CD4-positive, alpha-beta T cell (primary cell): ENCODE measurements around the gene CDK14. TPM values are rescaled to one million over a fixed set of nuclear protein-coding genes. Genes with fewer than 3 reads are reported as not detected.

Experiments
- ATAC-seq: fragments of 200-7000 bp; cut with Tn5 transposase; one replicate; pipeline ENCODE4 v1.10.0; 2022; ENCODE audit warnings: mild to moderate bottlenecking; ENCODE audit not compliant: poor library complexity
- CTCF ChIA-PET: fragments of 350-600 bp; sonication (Branson Sonifier 250); formaldehyde crosslinking; loops from one replicate; lab custom pipeline; 2021; ENCODE audit warnings: antibody characterized with exemption, inconsistent platforms; lab: Charles Lee
- POLR2A ChIA-PET: fragments of 350-600 bp; sonication (Branson Sonifier 250); formaldehyde crosslinking; loops from one replicate; lab custom pipeline; 2021; ENCODE audit warnings: antibody characterized with exemption, inconsistent platforms; lab: Charles Lee
- DNase-seq, 14 experiments: peaks; one replicate each; pipeline ENCODE4 v3.0.0-alpha.2; 2013 to 2020; ENCODE audit warnings: mixed read lengths in 2 of 14
- H3K27ac ChIP-seq, 2 donors: one replicate each; pipeline versions ENCODE4 v1.5.1 to v1.7.0; 2013; ENCODE audit warnings: low read length in 2 of 2, low read depth in 1 of 2, mild to moderate bottlenecking in 1 of 2
- H3K27me3 ChIP-seq, 2 experiments: 1 replicate in 1 of 2; 2 replicates in 1 of 2; pipeline versions ENCODE4 v1.6.1 to v1.7.0; 2013; ENCODE audit warnings: low read length in 2 of 2, control low read depth in 1 of 2, mild to moderate bottlenecking in 1 of 2, moderate library complexity in 1 of 2; ENCODE audit not compliant: insufficient read depth in 2 of 2, control insufficient read depth in 1 of 2
- H3K36me3 ChIP-seq: one replicate; pipeline ENCODE4 v1.6.1; 2013; ENCODE audit warnings: low read length, control low read depth; ENCODE audit not compliant: insufficient read depth
- H3K4me1 ChIP-seq: one replicate; pipeline ENCODE4 v1.6.1; 2013; ENCODE audit warnings: low read length, control low read depth; ENCODE audit not compliant: insufficient read depth
- H3K4me3 ChIP-seq: one replicate; pipeline ENCODE4 v1.5.1; 2013; ENCODE audit warnings: mild to moderate bottlenecking, low read length, moderate library complexity
- H3K9me3 ChIP-seq, 2 experiments: 1 replicate in 1 of 2; 2 replicates in 1 of 2; pipeline versions ENCODE4 v1.6.1 to v1.7.0; 2013; ENCODE audit warnings: low read length in 2 of 2, mild to moderate bottlenecking in 2 of 2, control low read depth in 1 of 2, moderate library complexity in 1 of 2; ENCODE audit not compliant: control insufficient read depth in 1 of 2, insufficient read depth in 1 of 2
- H3K27ac Mint-ChIP-seq: one replicate; pipeline ENCODE4 v1.8.0; 2020; ENCODE audit warnings: mixed read lengths
- H3K27me3 Mint-ChIP-seq: one replicate; pipeline ENCODE4 v1.8.0; 2021; ENCODE audit warnings: mixed read lengths
- H3K36me3 Mint-ChIP-seq: one replicate; pipeline ENCODE4 v1.8.0; 2021; ENCODE audit warnings: low read depth, mixed read lengths
- H3K4me1 Mint-ChIP-seq: one replicate; pipeline ENCODE4 v1.8.0; 2021; ENCODE audit warnings: low read depth, mixed read lengths
- H3K4me3 Mint-ChIP-seq: one replicate; pipeline ENCODE4 v1.8.0; 2020; ENCODE audit warnings: mild to moderate bottlenecking, mixed read lengths
- H3K9me3 Mint-ChIP-seq: one replicate; pipeline ENCODE4 v1.8.0; 2020; ENCODE audit warnings: mixed read lengths
- CTCF ChIP-seq: fragments of 200-600 bp; IDR thresholded peaks from one replicate; pipeline ENCODE4 v1.8.0; 2022; ENCODE audit warnings: antibody characterized with exemption, mild to moderate bottlenecking
- intact Hi-C, 2 experiments: fragments of 100-400 bp; cut with DNase I in 1 of 2; cut with micrococcal nuclease in 1 of 2; formaldehyde crosslinking; loops; one replicate each; pipeline versions ENCODE4 v1.15.1 to v1.9.0; 2023 to 2025; cut with DNase I, micrococcal nuclease
- total RNA-seq, 174 experiments: library from RNA in 2 of 174; stranded (reverse) in 2 of 174; gene quantifications; one replicate each; pipeline ENCODE4 v1.2.3 and lab custom pipeline; 2021 to 2026

CDK14 gene
- total RNA-seq, 2 experiments from 2014 or later = 0.45 to 0.47 TPM

- TF ChIP-seq CTCF = no peak
- intact Hi-C loops = no loop called here
- H3K4me3 Mint-ChIP-seq = no peak overlapping the region
- H3K36me3 Mint-ChIP-seq = no peaks in the 10 kb centered on the region
- no peaks in the 10 kb centered on the region for H3K27me3 Mint-ChIP-seq
- ChIA-PET POLR2A (no interaction called here), CTCF (no interaction called here)
- Histone ChIP-seq H3K4me1 (no peaks in the 10 kb centered on the region), H3K27ac (no peak overlapping the region), H3K9me3 (no peaks in the 10 kb centered on the region), H3K36me3 (no peaks in the 10 kb centered on the region), H3K4me3 (no peak overlapping the region), H3K27me3 (no peaks in the 10 kb centered on the region)
- H3K4me1 Mint-ChIP-seq = no peaks in the 10 kb centered on the region
- no peak for DNase-seq
- H3K27ac Mint-ChIP-seq = no peak overlapping the region
- ATAC-seq = no peak
- no peaks in the 10 kb centered on the region for H3K9me3 Mint-ChIP-seq
Measured at GRCh38 chr7:90693939-90694338, 97.8 kb downstream of the CDK14 start.

- POLR2A ChIA-PET = no interaction called here
- DNase-seq (no peak), ATAC-seq (no peak)
- Histone ChIP-seq H3K27me3 (no peaks in the 10 kb centered on the region), H3K9me3 (no peaks in the 10 kb centered on the region), H3K4me3 (no peak overlapping the region), H3K27ac (no peak overlapping the region), H3K36me3 (no peaks in the 10 kb centered on the region), H3K4me1 (no peaks in the 10 kb centered on the region)
- intact Hi-C loops = no loop called here
- Mint-ChIP-seq H3K4me3 (no peak overlapping the region), H3K27me3 (no peaks in the 10 kb centered on the region), H3K9me3 (no peaks in the 10 kb centered on the region), H3K36me3 (no peaks in the 10 kb centered on the region), H3K4me1 (no peaks in the 10 kb centered on the region), H3K27ac (no peak overlapping the region)
- no peak for TF ChIP-seq CTCF
- CTCF ChIA-PET = no interaction called here
Measured at GRCh38 chr7:90698616-90699015, 102.5 kb downstream of the CDK14 start.

- intact Hi-C loops = no loop called here
- no peak overlapping the region for H3K4me3 ChIP-seq
- ChIA-PET CTCF (no interaction called here), POLR2A (no interaction called here)
- H3K27me3 ChIP-seq = no peaks in the 10 kb centered on the region
- H3K4me1 ChIP-seq = no peaks in the 10 kb centered on the region
- Mint-ChIP-seq H3K27me3 (no peaks in the 10 kb centered on the region), H3K4me1 (no peaks in the 10 kb centered on the region), H3K9me3 (no peaks in the 10 kb centered on the region), H3K27ac (no peak overlapping the region), H3K36me3 (no peaks in the 10 kb centered on the region), H3K4me3 (no peak overlapping the region)
- no peak for ATAC-seq
- no peaks in the 10 kb centered on the region for H3K9me3 ChIP-seq
- no peak overlapping the region for H3K27ac ChIP-seq
- no peak for TF ChIP-seq CTCF
- H3K36me3 ChIP-seq = no peaks in the 10 kb centered on the region
- DNase-seq = no peak
Measured at GRCh38 chr7:90701021-90701420, 104.9 kb downstream of the CDK14 start.
